Vagina (tissue), 2 donors: Measurements from ENCODE around the gene GPR171.

Source experiments
- POLR2A ChIP-seq, 2 donors: fragments of 450-650 bp; IDR thresholded peaks; one replicate each; pipeline ENCODE4 v1.6.1; 2017; ENCODE audit warnings: antibody characterized with exemption in 2 of 2, mild to moderate bottlenecking in 2 of 2, moderate library complexity in 2 of 2
- TF ChIP-seq, protein P1 (sequence below), 3 experiments: fragments of 450-650 bp in 2 of 3; fragments of 200-600 bp in 1 of 3; sonication (generic) in 1 of 3; IDR thresholded peaks; one replicate each; pipeline ENCODE4 v1.5.1; 2017 to 2019; ENCODE audit warnings: antibody characterized with exemption in 3 of 3, mild to moderate bottlenecking in 2 of 3, moderate library complexity in 2 of 3

GRCh38 chr3:151201051-151201730 lies 1.8 kb downstream of the GPR171 start:
- TF ChIP-seq, protein P1, sequence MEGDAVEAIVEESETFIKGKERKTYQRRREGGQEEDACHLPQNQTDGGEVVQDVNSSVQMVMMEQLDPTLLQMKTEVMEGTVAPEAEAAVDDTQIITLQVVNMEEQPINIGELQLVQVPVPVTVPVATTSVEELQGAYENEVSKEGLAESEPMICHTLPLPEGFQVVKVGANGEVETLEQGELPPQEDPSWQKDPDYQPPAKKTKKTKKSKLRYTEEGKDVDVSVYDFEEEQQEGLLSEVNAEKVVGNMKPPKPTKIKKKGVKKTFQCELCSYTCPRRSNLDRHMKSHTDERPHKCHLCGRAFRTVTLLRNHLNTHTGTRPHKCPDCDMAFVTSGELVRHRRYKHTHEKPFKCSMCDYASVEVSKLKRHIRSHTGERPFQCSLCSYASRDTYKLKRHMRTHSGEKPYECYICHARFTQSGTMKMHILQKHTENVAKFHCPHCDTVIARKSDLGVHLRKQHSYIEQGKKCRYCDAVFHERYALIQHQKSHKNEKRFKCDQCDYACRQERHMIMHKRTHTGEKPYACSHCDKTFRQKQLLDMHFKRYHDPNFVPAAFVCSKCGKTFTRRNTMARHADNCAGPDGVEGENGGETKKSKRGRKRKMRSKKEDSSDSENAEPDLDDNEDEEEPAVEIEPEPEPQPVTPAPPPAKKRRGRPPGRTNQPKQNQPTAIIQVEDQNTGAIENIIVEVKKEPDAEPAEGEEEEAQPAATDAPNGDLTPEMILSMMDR (IDR thresholded peaks at IDR 0.05) = no peak
- TF ChIP-seq POLR2A (IDR thresholded peaks at IDR 0.05) = no peak
